ENCODE data around the gene ARID4A. TPM values are rescaled to one million over a fixed set of nuclear protein-coding genes. Genes with fewer than 3 reads are reported as not detected.
A peak's percentile ranks its signal among the peaks of the same experiment; 100 is the strongest.

Gene ARID4A
- total and polyA plus RNA-seq, 2 of the 13 experiments (the other 11 are each of a cell fraction or from before 2014, with no cell fraction given): 7.2 to 9.7 TPM

DNA sequence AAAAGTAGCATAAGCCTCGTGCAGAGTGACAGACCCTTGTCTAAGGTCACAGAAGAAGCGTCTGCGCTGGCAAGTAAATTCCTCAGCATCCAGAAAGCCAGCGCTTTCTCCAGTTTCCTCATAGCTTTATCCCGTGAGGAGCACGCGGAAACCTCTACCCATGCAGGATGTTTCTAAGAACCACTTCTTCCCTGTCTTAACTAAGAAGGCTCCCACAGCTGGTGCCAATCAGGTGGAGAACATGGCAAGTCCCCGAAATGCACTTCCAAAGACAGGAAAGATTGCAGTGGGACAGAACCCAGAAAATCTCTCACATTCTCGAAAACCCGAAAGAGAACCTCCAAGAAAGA, 968 bp upstream of the ARID4A start (continued):
- TF ChIP-seq, protein P1, sequence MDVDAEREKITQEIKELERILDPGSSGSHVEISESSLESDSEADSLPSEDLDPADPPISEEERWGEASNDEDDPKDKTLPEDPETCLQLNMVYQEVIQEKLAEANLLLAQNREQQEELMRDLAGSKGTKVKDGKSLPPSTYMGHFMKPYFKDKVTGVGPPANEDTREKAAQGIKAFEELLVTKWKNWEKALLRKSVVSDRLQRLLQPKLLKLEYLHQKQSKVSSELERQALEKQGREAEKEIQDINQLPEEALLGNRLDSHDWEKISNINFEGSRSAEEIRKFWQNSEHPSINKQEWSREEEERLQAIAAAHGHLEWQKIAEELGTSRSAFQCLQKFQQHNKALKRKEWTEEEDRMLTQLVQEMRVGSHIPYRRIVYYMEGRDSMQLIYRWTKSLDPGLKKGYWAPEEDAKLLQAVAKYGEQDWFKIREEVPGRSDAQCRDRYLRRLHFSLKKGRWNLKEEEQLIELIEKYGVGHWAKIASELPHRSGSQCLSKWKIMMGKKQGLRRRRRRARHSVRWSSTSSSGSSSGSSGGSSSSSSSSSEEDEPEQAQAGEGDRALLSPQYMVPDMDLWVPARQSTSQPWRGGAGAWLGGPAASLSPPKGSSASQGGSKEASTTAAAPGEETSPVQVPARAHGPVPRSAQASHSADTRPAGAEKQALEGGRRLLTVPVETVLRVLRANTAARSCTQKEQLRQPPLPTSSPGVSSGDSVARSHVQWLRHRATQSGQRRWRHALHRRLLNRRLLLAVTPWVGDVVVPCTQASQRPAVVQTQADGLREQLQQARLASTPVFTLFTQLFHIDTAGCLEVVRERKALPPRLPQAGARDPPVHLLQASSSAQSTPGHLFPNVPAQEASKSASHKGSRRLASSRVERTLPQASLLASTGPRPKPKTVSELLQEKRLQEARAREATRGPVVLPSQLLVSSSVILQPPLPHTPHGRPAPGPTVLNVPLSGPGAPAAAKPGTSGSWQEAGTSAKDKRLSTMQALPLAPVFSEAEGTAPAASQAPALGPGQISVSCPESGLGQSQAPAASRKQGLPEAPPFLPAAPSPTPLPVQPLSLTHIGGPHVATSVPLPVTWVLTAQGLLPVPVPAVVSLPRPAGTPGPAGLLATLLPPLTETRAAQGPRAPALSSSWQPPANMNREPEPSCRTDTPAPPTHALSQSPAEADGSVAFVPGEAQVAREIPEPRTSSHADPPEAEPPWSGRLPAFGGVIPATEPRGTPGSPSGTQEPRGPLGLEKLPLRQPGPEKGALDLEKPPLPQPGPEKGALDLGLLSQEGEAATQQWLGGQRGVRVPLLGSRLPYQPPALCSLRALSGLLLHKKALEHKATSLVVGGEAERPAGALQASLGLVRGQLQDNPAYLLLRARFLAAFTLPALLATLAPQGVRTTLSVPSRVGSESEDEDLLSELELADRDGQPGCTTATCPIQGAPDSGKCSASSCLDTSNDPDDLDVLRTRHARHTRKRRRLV (CRISPR knock-in tag; IDR thresholded peaks at IDR 0.05): no peak
- TF ChIP-seq PHF8 (CRISPR knock-in tag; IDR thresholded peaks at IDR 0.05) (no peak), ZNF75D (CRISPR knock-in tag; IDR thresholded peaks at IDR 0.05; ENCODE audit: borderline replicate concordance) (no peak), ZNF512 (CRISPR knock-in tag; IDR thresholded peaks at IDR 0.05) (no peak), ZSCAN20 (CRISPR knock-in tag; IDR thresholded peaks at IDR 0.05; ENCODE audit: borderline replicate concordance) (no peak), ZFP91 (CRISPR knock-in tag; IDR thresholded peaks at IDR 0.05; ENCODE audit: borderline replicate concordance) (no peak), ZSCAN21 (CRISPR knock-in tag; IDR thresholded peaks at IDR 0.05; ENCODE audit: borderline replicate concordance) (no peak), ATF4 (CRISPR knock-in tag; IDR thresholded peaks at IDR 0.05) (no peak), KDM4B (CRISPR knock-in tag; IDR thresholded peaks at IDR 0.05) (no peak), IKZF1 (IDR thresholded peaks at IDR 0.05) (no peak), ASH2L (IDR thresholded peaks at IDR 0.05; ENCODE audit: insufficient read length, low read depth, low read length) (peak; percentile 1), MATR3 (CRISPR knock-in tag; IDR thresholded peaks at IDR 0.05) (no peak), KDM5A (IDR thresholded peaks at IDR 0.05; ENCODE audit: borderline replicate concordance, low read length) (peak; percentile 68), SOX13 (IDR thresholded peaks at IDR 0.05) (no peak), SOX13 (CRISPR knock-in tag; conservative IDR thresholded peaks at IDR 0.05 in 1 of 2, IDR thresholded peaks at IDR 0.05 in 1 of 2) (no peak), HOXA7 (CRISPR knock-in tag; IDR thresholded peaks at IDR 0.05) (no peak), TOPORS (CRISPR knock-in tag; IDR thresholded peaks at IDR 0.05) (no peak), GTF3A (CRISPR knock-in tag; conservative IDR thresholded peaks at IDR 0.05) (no peak), BCL3 (CRISPR knock-in tag; IDR thresholded peaks at IDR 0.05) (no peak), NR2C2 (CRISPR knock-in tag; IDR thresholded peaks at IDR 0.05; ENCODE audit: borderline replicate concordance) (no peak), KMT2A (CRISPR knock-in tag; IDR thresholded peaks at IDR 0.05) (no peak)

All from HepG2 (cell line).